ENCODE data around the gene ACAP2. TPM values are rescaled to one million over a fixed set of nuclear protein-coding genes. Genes with fewer than 3 reads are reported as not detected.
"Not testable (repeated sequence)": the region's sequence is repeated elsewhere in the genome, so short reads cannot be mapped to it uniquely, and the experiment has no call there.

The ACAP2 gene
- total and polyA plus RNA-seq, 2 experiments from 2014 or later = 45.6 to 104 TPM

DNA sequence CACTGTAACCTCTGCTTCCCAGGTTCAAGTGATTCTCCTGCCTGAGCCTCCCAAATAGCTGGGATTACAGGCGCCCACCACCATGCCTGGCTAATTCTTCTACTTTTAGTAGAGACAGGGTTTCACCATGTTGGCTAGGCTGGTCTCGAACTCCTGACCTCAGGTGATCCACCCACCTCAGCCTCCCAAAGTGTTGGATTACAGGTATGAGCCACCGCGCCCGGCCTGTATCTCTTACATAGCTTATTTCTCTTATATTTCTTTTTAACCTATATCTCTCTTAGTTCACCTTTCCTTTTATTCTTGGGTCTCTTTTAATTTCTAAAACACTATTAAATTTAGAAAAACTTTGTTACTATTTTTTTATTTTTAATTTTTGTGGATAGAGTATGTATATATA lies 213.9 kb downstream of the ACAP2 start:
- H3K9me3 Mint-ChIP-seq; H3K9me2 ChIP-seq (ENCODE audit: insufficient read depth); H2AFZ ChIP-seq; H3K79me2 ChIP-seq (replicated peaks; ENCODE audit: insufficient read depth); H3K4me3 Mint-ChIP-seq; H3K27ac Mint-ChIP-seq; ATAC-seq; DNase-seq (ENCODE audit: low spot score); H3K4me1 Mint-ChIP-seq; H3K4me3 ChIP-seq; H3K4me2 ChIP-seq; H4K20me1 ChIP-seq (replicated peaks; ENCODE audit: insufficient read depth); H3K27ac ChIP-seq (ENCODE audit: low read depth); H3K36me3 ChIP-seq (ENCODE audit: insufficient read depth); H3F3A ChIP-seq (replicated peaks; ENCODE audit: low read depth); H3K27me3 ChIP-seq (ENCODE audit: insufficient read depth): not testable (repeated sequence)
- Mint-ChIP-seq H3K27me3 (ENCODE audit: insufficient read depth, low read depth, poor library complexity) (peaks cover 14% of the 10 kb centered on the region), H3K36me3 (ENCODE audit: low read depth) (peaks cover 32% of the 10 kb centered on the region)
- H3K4me1 ChIP-seq (ENCODE audit: insufficient read depth) = peaks cover 11% of the 10 kb centered on the region

DNA sequence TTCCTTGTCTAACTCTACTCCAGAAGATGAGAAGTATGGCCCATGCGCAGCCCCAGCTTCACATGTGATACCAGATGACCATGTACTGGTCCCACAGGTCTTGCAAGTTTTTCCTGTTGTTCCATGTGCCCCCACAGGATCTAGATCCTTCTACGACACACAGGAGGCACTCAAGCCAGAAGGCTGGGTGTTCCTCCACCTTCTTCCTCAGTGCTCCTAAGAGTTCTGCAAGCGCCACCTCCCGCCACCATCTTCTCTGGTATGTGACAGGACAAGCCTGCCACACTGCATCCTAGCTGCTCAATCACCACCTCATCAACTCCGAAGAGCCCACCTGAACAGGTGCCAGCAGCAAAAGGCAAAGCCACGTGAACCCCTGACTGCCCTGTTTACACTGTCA lies 214.9 kb downstream of the ACAP2 start:
- Histone ChIP-seq H3K4me3 (no peak overlapping the region), H3K27ac (ENCODE audit: low read depth) (no peak overlapping the region), H3K9me2 (ENCODE audit: insufficient read depth) (no peaks in the 10 kb centered on the region), H3K79me2 (replicated peaks; ENCODE audit: insufficient read depth) (peaks cover under 1% of the 10 kb centered on the region; the same call in 1 of the 2 replicates), H4K20me1 (replicated peaks; ENCODE audit: insufficient read depth) (no peaks in the 10 kb centered on the region), H3K4me2 (no peak overlapping the region), H3F3A (replicated peaks; ENCODE audit: low read depth) (0 out of 2 replicates have a peak, but pooled peaks cover 2% of the 10 kb centered on the region), H2AFZ (no peak overlapping the region), H3K27me3 (ENCODE audit: insufficient read depth) (no peaks in the 10 kb centered on the region), H3K36me3 (ENCODE audit: insufficient read depth) (no peaks in the 10 kb centered on the region), H3K4me1 (ENCODE audit: insufficient read depth) (peaks cover 21% of the 10 kb centered on the region)
- H3K36me3 Mint-ChIP-seq (ENCODE audit: low read depth) = peaks cover 23% of the 10 kb centered on the region
- H3K4me1 Mint-ChIP-seq = peaks cover 15% of the 10 kb centered on the region
- H3K9me3 Mint-ChIP-seq = peaks cover 3% of the 10 kb centered on the region; the same call in 2 of the 3 replicates
- ATAC-seq (no peak), DNase-seq (ENCODE audit: low spot score) (no peak)
- H3K4me3 Mint-ChIP-seq = no peak overlapping the region
- H3K27ac Mint-ChIP-seq = no peak overlapping the region
- H3K27me3 Mint-ChIP-seq (ENCODE audit: insufficient read depth, low read depth, poor library complexity) = peaks cover 20% of the 10 kb centered on the region
- TF ChIP-seq, protein P1, sequence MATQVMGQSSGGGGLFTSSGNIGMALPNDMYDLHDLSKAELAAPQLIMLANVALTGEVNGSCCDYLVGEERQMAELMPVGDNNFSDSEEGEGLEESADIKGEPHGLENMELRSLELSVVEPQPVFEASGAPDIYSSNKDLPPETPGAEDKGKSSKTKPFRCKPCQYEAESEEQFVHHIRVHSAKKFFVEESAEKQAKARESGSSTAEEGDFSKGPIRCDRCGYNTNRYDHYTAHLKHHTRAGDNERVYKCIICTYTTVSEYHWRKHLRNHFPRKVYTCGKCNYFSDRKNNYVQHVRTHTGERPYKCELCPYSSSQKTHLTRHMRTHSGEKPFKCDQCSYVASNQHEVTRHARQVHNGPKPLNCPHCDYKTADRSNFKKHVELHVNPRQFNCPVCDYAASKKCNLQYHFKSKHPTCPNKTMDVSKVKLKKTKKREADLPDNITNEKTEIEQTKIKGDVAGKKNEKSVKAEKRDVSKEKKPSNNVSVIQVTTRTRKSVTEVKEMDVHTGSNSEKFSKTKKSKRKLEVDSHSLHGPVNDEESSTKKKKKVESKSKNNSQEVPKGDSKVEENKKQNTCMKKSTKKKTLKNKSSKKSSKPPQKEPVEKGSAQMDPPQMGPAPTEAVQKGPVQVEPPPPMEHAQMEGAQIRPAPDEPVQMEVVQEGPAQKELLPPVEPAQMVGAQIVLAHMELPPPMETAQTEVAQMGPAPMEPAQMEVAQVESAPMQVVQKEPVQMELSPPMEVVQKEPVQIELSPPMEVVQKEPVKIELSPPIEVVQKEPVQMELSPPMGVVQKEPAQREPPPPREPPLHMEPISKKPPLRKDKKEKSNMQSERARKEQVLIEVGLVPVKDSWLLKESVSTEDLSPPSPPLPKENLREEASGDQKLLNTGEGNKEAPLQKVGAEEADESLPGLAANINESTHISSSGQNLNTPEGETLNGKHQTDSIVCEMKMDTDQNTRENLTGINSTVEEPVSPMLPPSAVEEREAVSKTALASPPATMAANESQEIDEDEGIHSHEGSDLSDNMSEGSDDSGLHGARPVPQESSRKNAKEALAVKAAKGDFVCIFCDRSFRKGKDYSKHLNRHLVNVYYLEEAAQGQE (IDR thresholded peaks at IDR 0.05; ENCODE audit: unreplicated experiment) = no peak
- TF ChIP-seq STAT1 (IDR thresholded peaks at IDR 0.05; ENCODE audit: unreplicated experiment) (no peak), POLR2AphosphoS5 (IDR thresholded peaks at IDR 0.05; ENCODE audit: low read depth) (no peak)

DNA sequence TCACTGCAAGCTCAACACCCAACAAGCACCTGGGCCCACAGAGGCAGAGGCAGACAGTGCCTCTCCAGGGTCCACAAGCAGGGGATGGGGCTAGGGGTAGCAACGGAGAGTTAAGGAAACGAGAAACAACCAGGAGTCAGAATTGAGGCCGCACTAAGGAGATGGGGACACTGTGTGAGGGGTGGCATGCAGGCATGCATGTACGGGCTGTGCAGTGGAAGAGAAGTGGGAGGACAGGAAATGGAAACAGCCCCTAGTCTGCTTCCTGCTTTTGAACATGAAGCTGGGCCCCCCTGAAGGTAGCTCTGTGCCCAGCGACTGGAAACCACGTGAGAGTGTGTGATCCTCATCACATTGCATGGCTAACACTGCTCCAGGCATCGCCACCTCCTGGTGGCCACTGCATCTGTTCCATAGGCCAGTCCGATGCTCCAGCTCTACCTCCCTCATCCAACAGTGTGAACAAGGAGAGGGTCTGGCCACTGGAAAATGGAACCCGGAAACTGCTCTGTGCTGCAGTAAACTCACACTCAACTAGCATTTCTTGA lies 215.8 kb downstream of the ACAP2 start:
- Mint-ChIP-seq H3K36me3 (ENCODE audit: low read depth) (peaks cover 20% of the 10 kb centered on the region), H3K27ac (no peak overlapping the region), H3K4me3 (no peak overlapping the region), H3K27me3 (ENCODE audit: insufficient read depth, low read depth, poor library complexity) (peaks cover 23% of the 10 kb centered on the region), H3K4me1 (peaks cover 17% of the 10 kb centered on the region), H3K9me3 (no peaks in the 10 kb centered on the region)
- peaks cover 23% of the 10 kb centered on the region for H3K4me1 ChIP-seq (ENCODE audit: insufficient read depth)
- ATAC-seq = peak; percentile 83
- H3K27ac ChIP-seq (ENCODE audit: low read depth) = no peak overlapping the region
- H3K27me3 ChIP-seq (ENCODE audit: insufficient read depth) = no peaks in the 10 kb centered on the region
- H3K9me2 ChIP-seq (ENCODE audit: insufficient read depth) = no peaks in the 10 kb centered on the region
- no peak overlapping the region for H3K4me3 ChIP-seq
- DNase-seq (ENCODE audit: low spot score) = peak; percentile 45
- no peak for TF ChIP-seq JUNB (IDR thresholded peaks at IDR 0.05; ENCODE audit: unreplicated experiment)
- no peak for TF ChIP-seq POLR2AphosphoS5 (IDR thresholded peaks at IDR 0.05; ENCODE audit: low read depth)
- no peak for TF ChIP-seq EZH2phosphoT487 (IDR thresholded peaks at IDR 0.05; ENCODE audit: unreplicated experiment)
- TF ChIP-seq, protein P2, sequence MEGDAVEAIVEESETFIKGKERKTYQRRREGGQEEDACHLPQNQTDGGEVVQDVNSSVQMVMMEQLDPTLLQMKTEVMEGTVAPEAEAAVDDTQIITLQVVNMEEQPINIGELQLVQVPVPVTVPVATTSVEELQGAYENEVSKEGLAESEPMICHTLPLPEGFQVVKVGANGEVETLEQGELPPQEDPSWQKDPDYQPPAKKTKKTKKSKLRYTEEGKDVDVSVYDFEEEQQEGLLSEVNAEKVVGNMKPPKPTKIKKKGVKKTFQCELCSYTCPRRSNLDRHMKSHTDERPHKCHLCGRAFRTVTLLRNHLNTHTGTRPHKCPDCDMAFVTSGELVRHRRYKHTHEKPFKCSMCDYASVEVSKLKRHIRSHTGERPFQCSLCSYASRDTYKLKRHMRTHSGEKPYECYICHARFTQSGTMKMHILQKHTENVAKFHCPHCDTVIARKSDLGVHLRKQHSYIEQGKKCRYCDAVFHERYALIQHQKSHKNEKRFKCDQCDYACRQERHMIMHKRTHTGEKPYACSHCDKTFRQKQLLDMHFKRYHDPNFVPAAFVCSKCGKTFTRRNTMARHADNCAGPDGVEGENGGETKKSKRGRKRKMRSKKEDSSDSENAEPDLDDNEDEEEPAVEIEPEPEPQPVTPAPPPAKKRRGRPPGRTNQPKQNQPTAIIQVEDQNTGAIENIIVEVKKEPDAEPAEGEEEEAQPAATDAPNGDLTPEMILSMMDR (conservative IDR thresholded peaks at IDR 0.05; ENCODE audit: low read depth in 2 of 2) = peak; percentile 34 to 70
- no peaks in the 10 kb centered on the region for H3K36me3 ChIP-seq (ENCODE audit: insufficient read depth)
- H3K4me2 ChIP-seq = no peak overlapping the region
- peaks cover 10% of the 10 kb centered on the region for H3K79me2 ChIP-seq (replicated peaks; ENCODE audit: insufficient read depth)
- 0 out of 2 replicates have a peak, but pooled peaks cover 2% of the 10 kb centered on the region for H3F3A ChIP-seq (replicated peaks; ENCODE audit: low read depth)
- no peak overlapping the region for H2AFZ ChIP-seq
- H4K20me1 ChIP-seq (replicated peaks; ENCODE audit: insufficient read depth) = no peaks in the 10 kb centered on the region
